GM23338 (cell line): Measurements from ENCODE around the gene METTL24. TPM values are rescaled to one million over a fixed set of nuclear protein-coding genes. Genes with fewer than 3 reads are reported as not detected.

ENCODE experiments used
- ATAC-seq: fragments of 200-7000 bp; cut with Tn5 transposase; 3 replicates; pipeline ENCODE4 v1.9.1; 2020
- DNase-seq: peaks from one replicate; pipeline ENCODE4 v3.0.0-alpha.2; 2015; ENCODE audit warnings: low spot score
- H2AFZ ChIP-seq: fragments of 200-600 bp; sonication (generic); 2 replicates; pipeline ENCODE4 v1.8.0; 2016; ENCODE audit warnings: antibody characterized with exemption, mild to moderate bottlenecking, moderate library complexity
- H3F3A ChIP-seq: fragments of 200-600 bp; sonication (generic); replicated peaks from 2 replicates; pipeline ENCODE4 v1.8.0; 2017; ENCODE audit warnings: antibody characterized with exemption, mixed run types, low read depth
- H3K27ac ChIP-seq: fragments of 200-600 bp; sonication (generic); 2 replicates; pipeline ENCODE4 v1.6.1; 2016; ENCODE audit warnings: low read depth
- H3K27me3 ChIP-seq: fragments of 200-600 bp; sonication (generic); 2 replicates; pipeline ENCODE4 v1.8.0; 2016; ENCODE audit warnings: mild to moderate bottlenecking, mixed run types, moderate library complexity; ENCODE audit not compliant: insufficient read depth
- H3K36me3 ChIP-seq: fragments of 200-600 bp; sonication (generic); 2 replicates; pipeline ENCODE4 v1.8.0; 2016; ENCODE audit warnings: mild to moderate bottlenecking; ENCODE audit not compliant: insufficient read depth
- H3K4me1 ChIP-seq: fragments of 200-600 bp; sonication (generic); 2 replicates; pipeline ENCODE4 v1.8.0; 2016; ENCODE audit warnings: mild to moderate bottlenecking, moderate library complexity; ENCODE audit not compliant: insufficient read depth
- H3K4me2 ChIP-seq: fragments of 200-600 bp; sonication (generic); 2 replicates; pipeline ENCODE4 v1.7.1; 2017; ENCODE audit warnings: mixed run types
- H3K4me3 ChIP-seq: fragments of 200-600 bp; sonication (generic); 2 replicates; pipeline ENCODE4 v1.6.1; 2016; ENCODE audit warnings: mixed run types
- H3K79me2 ChIP-seq: fragments of 200-600 bp; sonication (generic); replicated peaks from 2 replicates; pipeline ENCODE4 v1.8.0; 2017; ENCODE audit warnings: mild to moderate bottlenecking; ENCODE audit not compliant: insufficient read depth
- H3K9me2 ChIP-seq: fragments of 200-600 bp; sonication (generic); 2 replicates; pipeline ENCODE4 v1.8.0; 2017; ENCODE audit not compliant: insufficient read depth
- H4K20me1 ChIP-seq: fragments of 200-600 bp; sonication (generic); replicated peaks from 2 replicates; pipeline ENCODE4 v1.8.0; 2017; ENCODE audit warnings: mild to moderate bottlenecking; ENCODE audit not compliant: insufficient read depth
- H3K27ac Mint-ChIP-seq: 2 replicates; pipeline ENCODE4 v1.8.0; 2020; ENCODE audit warnings: inconsistent platforms, mild to moderate bottlenecking, moderate library complexity, mixed read lengths
- H3K27me3 Mint-ChIP-seq: 3 replicates; pipeline ENCODE4 v1.8.0; 2022; ENCODE audit warnings: low read depth, mild to moderate bottlenecking, moderate library complexity, mixed read lengths, inconsistent platforms; ENCODE audit not compliant: insufficient read depth, poor library complexity
- H3K36me3 Mint-ChIP-seq: 3 replicates; pipeline ENCODE4 v1.8.0; 2021; ENCODE audit warnings: low read depth, mild to moderate bottlenecking, inconsistent platforms, moderate library complexity, mixed read lengths
- H3K4me1 Mint-ChIP-seq: 3 replicates; pipeline ENCODE4 v1.8.0; 2020; ENCODE audit warnings: mild to moderate bottlenecking, inconsistent platforms, mixed read lengths
- H3K4me3 Mint-ChIP-seq: 3 replicates; pipeline ENCODE4 v1.8.0; 2021; ENCODE audit warnings: moderate library complexity, mild to moderate bottlenecking, inconsistent platforms, mixed read lengths
- H3K9me3 Mint-ChIP-seq: 3 replicates; pipeline ENCODE4 v1.8.0; 2020; ENCODE audit warnings: moderate library complexity, mild to moderate bottlenecking, inconsistent platforms, mixed read lengths
- CREB1 ChIP-seq: fragments of 250-450 bp; sonication (Bioruptor Pico); IDR thresholded peaks from 2 replicates; pipeline ENCODE4 v1.5.0; 2020; ENCODE audit warnings: low read depth, mild to moderate bottlenecking, moderate library complexity
- NANOG ChIP-seq: IDR thresholded peaks from 2 replicates; pipeline ENCODE4 v1.6.1; 2016; ENCODE audit warnings: antibody characterized with exemption, borderline replicate concordance
- STAT1 ChIP-seq: IDR thresholded peaks from one replicate; pipeline ENCODE4 v1.6.1; 2016; ENCODE audit warnings: antibody characterized with exemption; ENCODE audit not compliant: unreplicated experiment
- polyA plus RNA-seq: library from polyadenylated mRNA; unstranded; fragments of >200 nt; fragmentation: Nextera tagmentation; extraction: Ambion mirVana; gene quantifications from 2 replicates; pipeline ENCODE4 v1.2.1, GENCODE V29; 2016
- total RNA-seq: library from RNA; depleted of rRNA; stranded (reverse); fragments of >200 nt; shearing (Covaris generic); gene quantifications from 2 replicates; pipeline ENCODE4 v1.2.3, GENCODE V29; 2014
- TF ChIP-seq, protein P1 (sequence below), 2 experiments: fragments of 200-600 bp in 1 of 2; sonication (generic) in 1 of 2; conservative IDR thresholded peaks; 2 replicates each; pipeline versions ENCODE4 v1.5.1 to v1.6.1; 2016 to 2017; ENCODE audit warnings: antibody characterized with exemption in 2 of 2, low read depth in 2 of 2, mild to moderate bottlenecking in 2 of 2, moderate library complexity in 1 of 2
- TF ChIP-seq, protein P2 (sequence below): fragments of 250-450 bp; sonication (Bioruptor Pico); IDR thresholded peaks from 2 replicates; pipeline ENCODE4 v1.5.0; 2020; ENCODE audit warnings: mild to moderate bottlenecking, moderate library complexity

Gene METTL24
- total and polyA plus RNA-seq, 2 experiments from 2014 or later, result 0.35 TPM; not detected in 1

DNA sequence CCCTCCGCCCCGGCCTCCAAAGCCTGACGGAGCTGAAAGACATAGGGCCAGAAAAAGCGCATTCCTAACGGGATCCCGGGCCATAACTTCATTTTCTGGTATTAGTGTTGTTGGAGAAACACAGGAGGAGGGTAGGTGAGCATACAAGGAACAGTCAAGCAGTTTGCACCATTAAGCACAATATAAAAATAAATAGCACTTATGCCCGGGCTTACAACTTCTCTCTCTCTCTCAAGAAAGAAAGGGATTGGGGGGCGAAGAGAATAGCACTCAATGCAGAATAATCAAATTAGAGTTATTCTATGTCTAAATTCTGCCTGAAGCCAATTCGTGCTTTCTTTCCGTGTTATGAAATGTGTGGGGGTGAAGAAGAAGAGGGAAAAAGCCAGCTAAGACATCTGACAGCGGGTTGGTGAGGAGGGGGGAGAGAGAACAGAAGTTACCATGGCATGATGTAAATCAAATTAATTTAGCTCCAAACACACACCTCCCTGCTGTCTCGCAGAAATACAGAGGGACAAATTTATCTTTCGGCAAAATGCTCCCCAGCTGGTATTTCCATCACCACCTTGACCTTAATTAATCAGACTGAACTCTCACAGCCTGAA lies 508 bp upstream of the METTL24 start:
- Histone ChIP-seq H3K36me3 (no peaks in the 10 kb centered on the region), H4K20me1 (no peaks in the 10 kb centered on the region), H3K9me2 (no peaks in the 10 kb centered on the region), H3K27ac (no peak overlapping the region), H3K4me2 (peak overlapping the region; percentile 92), H3K4me3 (peak overlapping the region; percentile 82), H3K4me1 (peaks cover 40% of the 10 kb centered on the region), H3F3A (no peaks in the 10 kb centered on the region), H2AFZ (peak overlapping the region; percentile 99), H3K79me2 (no peaks in the 10 kb centered on the region), H3K27me3 (peaks cover 48% of the 10 kb centered on the region)
- Mint-ChIP-seq H3K4me3 (peak overlapping the region; percentile 69), H3K4me1 (peaks cover 39% of the 10 kb centered on the region), H3K27me3 (peaks cover 37% of the 10 kb centered on the region), H3K27ac (no peak overlapping the region), H3K9me3 (no peaks in the 10 kb centered on the region), H3K36me3 (no peaks in the 10 kb centered on the region; the same call in 2 of the 3 replicates)
- ATAC-seq (no peak), DNase-seq (no peak)
- TF ChIP-seq, protein P1, sequence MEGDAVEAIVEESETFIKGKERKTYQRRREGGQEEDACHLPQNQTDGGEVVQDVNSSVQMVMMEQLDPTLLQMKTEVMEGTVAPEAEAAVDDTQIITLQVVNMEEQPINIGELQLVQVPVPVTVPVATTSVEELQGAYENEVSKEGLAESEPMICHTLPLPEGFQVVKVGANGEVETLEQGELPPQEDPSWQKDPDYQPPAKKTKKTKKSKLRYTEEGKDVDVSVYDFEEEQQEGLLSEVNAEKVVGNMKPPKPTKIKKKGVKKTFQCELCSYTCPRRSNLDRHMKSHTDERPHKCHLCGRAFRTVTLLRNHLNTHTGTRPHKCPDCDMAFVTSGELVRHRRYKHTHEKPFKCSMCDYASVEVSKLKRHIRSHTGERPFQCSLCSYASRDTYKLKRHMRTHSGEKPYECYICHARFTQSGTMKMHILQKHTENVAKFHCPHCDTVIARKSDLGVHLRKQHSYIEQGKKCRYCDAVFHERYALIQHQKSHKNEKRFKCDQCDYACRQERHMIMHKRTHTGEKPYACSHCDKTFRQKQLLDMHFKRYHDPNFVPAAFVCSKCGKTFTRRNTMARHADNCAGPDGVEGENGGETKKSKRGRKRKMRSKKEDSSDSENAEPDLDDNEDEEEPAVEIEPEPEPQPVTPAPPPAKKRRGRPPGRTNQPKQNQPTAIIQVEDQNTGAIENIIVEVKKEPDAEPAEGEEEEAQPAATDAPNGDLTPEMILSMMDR (conservative IDR thresholded peaks at IDR 0.05; ENCODE audit: low read depth in 2 of 2), result no peak
- TF ChIP-seq NANOG, result no peak
- TF ChIP-seq CREB1 (CRISPR knock-in tag), result no peak
- TF ChIP-seq STAT1, result no peak
- TF ChIP-seq, protein P2, sequence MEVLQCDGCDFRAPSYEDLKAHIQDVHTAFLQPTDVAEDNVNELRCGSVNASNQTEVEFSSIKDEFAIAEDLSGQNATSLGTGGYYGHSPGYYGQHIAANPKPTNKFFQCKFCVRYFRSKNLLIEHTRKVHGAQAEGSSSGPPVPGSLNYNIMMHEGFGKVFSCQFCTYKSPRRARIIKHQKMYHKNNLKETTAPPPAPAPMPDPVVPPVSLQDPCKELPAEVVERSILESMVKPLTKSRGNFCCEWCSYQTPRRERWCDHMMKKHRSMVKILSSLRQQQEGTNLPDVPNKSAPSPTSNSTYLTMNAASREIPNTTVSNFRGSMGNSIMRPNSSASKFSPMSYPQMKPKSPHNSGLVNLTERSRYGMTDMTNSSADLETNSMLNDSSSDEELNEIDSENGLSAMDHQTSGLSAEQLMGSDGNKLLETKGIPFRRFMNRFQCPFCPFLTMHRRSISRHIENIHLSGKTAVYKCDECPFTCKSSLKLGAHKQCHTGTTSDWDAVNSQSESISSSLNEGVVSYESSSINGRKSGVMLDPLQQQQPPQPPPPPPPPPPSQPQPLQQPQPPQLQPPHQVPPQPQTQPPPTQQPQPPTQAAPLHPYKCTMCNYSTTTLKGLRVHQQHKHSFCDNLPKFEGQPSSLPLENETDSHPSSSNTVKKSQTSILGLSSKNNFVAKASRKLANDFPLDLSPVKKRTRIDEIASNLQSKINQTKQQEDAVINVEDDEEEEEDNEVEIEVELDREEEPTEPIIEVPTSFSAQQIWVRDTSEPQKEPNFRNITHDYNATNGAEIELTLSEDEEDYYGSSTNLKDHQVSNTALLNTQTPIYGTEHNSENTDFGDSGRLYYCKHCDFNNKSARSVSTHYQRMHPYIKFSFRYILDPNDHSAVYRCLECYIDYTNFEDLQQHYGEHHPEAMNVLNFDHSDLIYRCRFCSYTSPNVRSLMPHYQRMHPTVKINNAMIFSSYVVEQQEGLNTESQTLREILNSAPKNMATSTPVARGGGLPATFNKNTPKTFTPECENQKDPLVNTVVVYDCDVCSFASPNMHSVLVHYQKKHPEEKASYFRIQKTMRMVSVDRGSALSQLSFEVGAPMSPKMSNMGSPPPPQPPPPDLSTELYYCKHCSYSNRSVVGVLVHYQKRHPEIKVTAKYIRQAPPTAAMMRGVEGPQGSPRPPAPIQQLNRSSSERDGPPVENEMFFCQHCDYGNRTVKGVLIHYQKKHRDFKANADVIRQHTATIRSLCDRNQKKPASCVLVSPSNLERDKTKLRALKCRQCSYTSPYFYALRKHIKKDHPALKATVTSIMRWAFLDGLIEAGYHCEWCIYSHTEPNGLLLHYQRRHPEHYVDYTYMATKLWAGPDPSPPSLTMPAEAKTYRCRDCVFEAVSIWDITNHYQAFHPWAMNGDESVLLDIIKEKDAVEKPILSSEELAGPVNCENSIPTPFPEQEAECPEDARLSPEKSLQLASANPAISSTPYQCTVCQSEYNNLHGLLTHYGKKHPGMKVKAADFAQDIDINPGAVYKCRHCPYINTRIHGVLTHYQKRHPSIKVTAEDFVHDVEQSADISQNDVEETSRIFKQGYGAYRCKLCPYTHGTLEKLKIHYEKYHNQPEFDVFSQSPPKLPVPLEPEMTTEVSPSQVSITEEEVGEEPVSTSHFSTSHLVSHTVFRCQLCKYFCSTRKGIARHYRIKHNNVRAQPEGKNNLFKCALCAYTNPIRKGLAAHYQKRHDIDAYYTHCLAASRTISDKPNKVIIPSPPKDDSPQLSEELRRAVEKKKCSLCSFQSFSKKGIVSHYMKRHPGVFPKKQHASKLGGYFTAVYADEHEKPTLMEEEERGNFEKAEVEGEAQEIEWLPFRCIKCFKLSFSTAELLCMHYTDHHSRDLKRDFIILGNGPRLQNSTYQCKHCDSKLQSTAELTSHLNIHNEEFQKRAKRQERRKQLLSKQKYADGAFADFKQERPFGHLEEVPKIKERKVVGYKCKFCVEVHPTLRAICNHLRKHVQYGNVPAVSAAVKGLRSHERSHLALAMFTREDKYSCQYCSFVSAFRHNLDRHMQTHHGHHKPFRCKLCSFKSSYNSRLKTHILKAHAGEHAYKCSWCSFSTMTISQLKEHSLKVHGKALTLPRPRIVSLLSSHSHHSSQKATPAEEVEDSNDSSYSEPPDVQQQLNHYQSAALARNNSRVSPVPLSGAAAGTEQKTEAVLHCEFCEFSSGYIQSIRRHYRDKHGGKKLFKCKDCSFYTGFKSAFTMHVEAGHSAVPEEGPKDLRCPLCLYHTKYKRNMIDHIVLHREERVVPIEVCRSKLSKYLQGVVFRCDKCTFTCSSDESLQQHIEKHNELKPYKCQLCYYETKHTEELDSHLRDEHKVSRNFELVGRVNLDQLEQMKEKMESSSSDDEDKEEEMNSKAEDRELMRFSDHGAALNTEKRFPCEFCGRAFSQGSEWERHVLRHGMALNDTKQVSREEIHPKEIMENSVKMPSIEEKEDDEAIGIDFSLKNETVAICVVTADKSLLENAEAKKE (CRISPR knock-in tag), result no peak
